NOMO-1 treated with dmso at 0.1 percent for 144 hours (cell line): ENCODE measurements around the gene GAMT.
A peak's percentile ranks its signal among the peaks of the same experiment; 100 is the strongest.

Experiments used
- DNase-seq: peaks from one replicate; lab custom pipeline; 2025; ENCODE audit not compliant: unreplicated experiment; lab: John Stamatoyannopoulos, UW

Gene GAMT

DNA sequence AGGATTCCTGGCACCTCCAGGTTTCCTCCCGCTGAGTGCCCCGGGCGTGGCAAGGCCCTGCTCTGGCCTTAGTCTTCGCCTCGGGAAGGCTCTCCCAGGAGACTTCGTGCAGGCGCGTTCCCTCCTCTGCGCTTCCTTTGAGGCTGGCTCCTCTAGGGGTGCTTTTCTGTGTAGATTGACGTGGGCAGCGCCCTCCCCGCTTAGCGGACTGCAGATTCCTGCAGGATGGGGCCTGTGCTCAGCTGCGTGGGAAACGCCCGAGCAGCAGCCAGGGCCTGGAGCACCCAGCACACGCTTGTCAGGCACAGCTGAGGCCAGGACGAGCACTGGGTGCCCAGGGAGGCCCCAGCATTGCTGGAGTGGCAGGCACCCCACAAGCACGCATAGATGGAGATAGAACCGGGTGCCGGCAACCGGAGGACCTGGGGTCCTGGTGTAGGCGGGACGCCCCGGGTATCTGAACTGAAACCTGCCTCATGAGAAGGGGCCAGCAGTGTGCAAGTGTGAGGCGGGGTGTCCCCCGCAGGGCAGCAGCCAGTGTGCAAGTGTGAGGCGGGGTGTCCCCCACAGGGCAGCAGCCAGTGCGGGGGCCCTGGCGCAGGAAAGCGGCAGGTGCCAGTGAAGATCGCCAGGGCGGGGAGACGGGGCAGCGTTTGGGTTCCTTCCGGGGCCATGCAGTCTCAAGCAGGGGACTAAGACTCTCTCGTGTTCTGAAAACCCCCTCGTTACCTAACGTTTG, 14.2 kb downstream of the GAMT start:
- DNase-seq: no peak

DNA sequence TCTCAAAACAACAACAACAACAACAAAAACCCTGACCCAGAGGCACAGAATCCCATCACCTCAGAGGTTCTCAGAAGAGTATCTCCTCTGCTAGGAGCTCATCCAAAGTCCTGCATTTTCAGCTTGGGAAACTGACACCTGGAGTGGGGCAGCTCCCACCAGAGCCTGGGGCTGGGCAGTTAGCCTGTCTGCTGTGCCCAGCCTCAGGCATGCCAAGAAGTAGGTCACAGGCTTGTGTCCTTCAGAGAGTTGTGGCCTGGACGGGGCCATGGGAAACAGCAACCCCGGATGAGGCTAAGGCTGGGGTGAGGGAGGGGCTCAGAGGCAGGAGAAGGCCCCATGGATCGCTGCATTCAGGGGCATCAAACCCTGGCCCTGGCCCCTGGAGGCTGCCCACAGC, 15.5 kb downstream of the GAMT start:
- no peak for DNase-seq

DNA sequence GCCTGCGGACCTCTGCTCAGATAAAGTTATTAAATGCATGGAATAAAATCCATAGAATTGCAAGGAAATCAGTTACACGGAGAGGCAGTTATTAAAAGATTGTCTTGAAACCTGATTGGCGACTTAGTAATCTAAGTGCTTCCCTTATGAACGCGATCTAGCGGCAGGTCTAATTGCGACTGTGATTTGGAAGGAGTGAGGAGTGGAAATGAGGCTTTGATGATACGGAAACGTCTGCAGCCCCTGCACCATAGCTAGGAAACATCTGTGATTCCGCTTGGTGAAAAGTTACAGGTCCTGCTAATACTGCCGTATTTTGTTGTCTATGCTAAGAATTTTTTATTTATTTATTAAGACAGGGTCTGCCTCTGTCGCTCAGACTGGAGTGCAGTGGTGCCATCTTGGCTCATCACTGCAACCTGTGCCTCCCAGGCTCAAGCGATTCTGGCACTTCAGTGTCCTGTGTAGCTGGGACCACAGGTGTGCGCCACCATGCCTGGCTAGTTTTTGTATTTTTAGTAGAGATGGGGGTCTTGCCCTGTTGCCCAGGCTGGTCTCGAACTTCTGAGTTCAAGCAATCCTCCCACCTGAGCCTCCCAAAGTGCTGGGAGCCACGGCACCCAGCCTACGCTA, 16.7 kb downstream of the GAMT start:
- DNase-seq: no peak

DNA sequence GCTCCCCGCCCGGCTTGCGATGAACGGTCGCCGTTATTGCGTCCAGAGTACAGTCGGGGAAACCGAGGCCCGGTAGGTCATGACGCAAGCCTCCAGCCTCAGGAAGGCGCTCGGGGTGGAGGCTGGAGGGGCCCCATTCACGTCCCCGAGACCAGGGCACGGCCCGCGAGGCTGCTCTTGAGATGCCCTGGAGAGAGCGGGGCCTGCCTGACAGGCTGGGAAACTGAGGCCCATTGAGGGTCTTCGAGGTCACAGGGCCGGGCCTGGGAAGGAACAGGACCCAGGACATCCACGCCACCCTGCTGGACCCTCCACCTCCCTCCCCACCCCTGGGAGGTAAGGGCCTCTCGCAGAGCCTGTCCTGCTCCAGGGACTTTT, 17.3 kb downstream of the GAMT start:
- no peak for DNase-seq

DNA sequence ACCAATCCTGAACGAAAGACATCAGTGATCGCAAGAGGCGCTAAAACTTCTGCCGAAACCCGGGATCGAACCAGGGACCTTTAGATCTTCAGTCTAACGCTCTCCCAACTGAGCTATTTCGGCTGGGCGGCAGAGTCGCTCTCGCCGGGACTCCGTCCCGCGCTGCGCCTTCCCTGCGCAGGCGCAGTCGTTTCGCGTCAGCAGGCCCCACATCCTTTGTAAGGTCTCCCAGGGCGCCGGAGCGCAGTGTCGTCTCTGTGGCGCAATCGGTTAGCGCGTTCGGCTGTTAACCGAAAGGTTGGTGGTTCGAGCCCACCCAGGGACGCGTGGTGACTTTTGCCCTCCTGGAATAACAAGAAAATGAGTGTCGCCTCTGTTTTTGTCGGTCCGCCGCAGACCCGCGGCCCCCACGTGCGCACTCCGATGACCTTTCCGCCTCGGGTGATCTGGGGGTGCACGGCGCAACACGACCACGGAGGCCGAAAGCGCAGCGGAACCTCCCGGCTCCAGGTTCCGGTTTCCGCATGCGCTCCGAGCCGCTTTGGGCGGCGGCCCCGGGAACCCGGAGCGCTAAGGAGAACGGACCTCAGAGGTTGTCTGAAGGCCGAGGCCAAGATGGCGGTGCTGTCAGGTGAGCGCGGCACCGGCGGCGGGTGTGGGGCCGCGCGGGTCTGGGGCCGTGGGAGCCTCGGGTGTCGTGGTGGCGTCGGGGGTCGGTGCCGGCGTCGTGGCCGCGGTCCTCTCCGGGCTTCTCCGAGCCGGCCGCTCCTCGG, 17.8 kb downstream of the GAMT start, which contains the start of gene NDUFS7:
Gene NDUFS7 (plus strand): TSS at position 596 of the 773 bp plus-strand sequence. CDS start 20 bp downstream, at position 616.
- DNase-seq: peak; percentile 84

DNA sequence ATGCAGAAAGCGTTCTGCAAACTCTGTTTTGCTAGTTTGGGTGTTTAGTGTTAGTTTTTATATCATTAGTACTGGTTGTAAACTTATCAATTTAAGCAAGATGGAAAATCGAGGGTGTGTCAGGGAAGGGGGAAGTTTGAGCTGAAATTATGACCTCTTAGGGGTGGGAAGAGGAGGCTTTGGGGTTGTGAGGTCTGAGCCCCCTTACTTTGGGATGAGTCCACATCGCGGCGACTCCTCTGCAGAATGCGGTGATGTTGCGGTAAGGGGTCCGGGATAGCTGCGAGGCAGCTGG, 18.4 kb downstream of the GAMT start:
- DNase-seq: no peak

DNA sequence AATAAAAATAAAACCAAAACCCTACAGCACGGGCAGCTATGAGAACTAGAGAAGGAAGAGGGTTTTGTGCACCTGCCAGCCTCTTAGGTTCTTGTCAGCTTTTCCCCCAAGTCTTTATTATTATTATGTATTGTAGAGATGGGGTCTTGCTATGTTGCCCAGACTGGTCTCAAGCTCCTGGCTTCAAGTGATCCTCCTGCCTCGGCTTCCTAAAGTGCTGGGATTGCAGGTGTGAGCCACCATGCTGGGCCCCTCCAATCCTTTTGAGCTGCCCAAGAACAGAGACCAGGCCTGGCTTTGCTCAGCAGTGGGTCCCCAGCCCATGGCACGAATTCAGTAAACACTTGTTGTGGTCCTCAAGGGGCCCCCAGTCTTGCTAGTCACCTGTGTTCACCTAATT, 19.1 kb downstream of the GAMT start:
- no peak for DNase-seq

DNA sequence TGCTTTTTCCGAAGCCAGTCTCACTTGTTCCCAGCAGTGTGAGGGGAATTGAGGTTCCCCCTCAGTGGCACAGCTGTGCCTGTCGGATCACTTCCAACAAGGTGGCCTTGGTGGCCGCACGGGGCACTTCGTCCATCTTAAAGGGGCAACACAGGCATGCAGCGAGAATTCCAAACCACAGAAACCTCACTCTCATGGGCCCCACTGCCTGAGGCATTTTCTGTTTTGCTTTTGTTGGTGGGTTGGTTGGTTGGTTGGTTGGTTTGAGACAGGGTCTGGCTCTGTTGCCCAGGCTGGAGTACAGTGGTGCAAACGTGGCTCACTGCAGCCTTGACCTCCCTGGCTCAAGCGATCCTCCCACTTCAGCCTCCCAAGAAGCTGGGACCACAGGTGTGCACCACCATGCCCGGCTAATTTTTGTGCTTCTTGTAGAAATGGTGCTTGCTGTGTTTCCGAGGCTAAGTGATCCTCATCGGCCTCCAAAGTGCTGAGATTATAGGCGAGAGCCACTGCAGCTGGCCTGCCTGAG, 21.3 kb downstream of the GAMT start:
- no peak for DNase-seq

DNA sequence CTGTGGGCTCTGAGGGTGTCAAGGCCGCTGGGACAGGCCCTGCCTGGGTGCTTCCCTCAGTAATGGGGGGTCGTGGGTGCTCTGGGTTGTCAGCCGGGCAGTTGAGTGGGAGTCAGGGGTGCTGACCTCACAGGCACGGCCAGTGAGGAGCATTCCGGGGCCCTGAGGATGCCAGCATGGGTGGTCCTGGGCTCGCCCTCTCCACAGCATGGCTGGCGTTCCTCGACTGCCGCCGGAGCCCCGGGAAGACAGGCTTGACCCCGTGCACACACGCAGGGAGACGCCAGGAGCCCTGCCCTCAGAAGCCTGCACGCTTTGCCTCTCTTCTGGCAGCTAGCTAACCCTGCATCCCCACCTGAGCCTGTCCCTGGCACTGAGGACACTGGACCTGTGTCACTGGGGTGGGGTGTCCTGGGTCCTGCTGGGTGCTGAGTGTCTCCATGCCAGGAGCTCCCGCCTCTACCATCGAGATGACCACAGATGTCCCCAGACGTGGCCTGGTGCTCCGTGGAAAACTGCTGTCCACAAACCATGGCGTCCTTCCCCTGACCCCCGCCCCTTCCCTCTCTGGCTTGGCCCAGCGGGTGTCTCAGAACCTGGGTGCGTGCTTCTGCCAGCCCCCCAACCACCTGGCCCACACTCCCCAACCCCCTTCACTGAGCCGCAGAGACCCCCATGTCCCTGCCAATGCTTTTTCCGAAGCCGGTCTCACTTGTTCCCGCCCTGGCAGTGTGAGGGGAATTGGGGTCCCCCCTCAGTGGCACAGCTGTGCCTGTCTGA, 22.0 kb downstream of the GAMT start:
- no peak for DNase-seq

DNA sequence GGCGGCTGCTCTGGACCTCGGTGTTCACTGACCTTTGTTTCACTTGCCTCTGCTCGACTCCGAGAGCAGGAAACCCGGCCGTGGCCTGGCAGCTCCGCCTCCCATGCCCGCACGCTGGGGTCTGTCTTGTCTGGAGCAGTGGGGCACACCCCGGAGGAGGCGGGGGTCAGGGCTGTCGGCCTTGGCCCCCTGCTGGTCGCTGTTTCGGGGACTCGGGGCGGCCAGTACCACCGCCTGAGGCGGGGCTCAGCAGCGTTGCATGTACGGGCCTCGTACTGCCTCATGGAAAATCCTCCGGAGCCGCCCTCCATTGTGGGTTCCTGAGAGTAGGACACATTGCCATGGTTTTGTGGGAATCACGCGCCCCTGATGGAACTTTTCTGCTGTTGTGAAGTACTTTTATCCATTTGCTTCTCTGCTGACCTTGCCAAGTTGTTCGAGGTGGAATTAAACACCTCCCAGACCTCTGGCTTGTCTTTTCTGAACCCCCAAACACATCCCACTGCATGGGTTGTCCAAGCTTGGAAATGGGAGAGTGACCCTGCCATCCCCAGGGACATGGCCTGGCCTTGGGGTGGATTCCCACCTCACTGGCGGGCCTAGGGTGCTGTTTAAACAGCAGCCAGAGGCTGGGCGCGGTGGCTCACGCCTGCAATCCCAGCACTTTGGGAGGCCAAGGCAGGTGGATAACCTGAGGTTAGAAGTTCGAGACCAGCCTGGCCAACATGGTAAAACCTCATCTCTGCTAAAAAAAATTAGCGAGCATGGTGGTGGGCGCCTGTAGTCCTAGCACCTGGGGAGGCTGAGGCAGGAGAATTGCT, 23.2 kb downstream of the GAMT start:
- no peak for DNase-seq

DNA sequence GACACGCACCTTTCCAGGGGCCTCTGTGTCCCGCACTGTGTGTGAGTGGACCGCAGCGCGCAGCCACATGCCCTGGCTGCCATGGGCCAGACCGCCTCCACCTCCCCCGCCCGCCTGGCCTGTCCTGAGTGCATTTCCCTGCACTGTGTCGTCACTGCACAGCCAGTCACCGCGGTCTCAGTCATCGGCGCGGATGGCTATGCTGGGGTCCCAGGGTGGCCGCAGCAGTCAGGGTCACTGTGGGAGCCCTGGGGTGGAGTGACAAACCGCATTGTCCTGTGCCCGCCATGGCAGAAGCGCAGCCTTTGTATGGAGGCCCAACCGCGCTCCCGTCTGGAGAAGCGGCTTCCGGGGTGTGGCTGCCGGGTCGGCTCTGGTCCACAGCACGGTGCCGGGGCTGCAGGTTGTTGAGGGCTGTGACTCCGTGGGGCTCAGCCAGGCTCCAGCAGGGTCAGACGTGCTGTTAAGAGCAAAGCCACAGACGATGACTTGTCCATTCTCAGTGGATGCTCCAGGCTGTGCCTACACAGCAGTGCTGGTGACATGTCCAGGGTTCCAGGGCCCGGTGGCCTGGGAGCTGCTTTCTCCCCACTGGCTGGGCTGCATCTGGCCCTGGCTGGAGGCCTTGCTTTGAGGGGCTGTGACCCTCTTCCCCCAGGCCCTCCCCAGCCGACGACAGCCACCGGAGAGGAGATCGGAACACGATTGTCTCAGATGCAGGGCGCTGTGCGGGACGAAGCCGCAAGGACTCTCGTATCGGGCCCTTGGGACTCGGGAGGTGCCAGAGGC, 24.0 kb downstream of the GAMT start:
- no peak for DNase-seq

DNA sequence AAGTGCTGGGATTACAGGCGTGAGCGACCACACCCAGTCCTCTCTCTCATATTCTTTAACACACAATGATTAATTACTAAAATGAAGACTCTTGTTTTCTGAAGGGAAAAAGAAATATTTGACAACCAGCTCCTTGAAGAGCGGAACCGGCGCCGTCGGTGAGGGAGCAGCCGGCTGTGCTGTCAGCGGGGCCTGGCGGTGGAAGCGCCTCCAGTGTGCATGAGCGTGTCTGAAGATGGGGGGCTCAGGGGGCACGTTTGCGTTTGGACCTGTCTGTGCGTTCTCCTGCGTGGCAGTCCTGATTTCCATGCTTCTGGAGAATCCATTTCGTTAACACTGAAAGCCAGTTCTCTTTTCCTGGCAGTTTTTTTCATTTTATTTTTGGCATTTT, 24.9 kb downstream of the GAMT start:
- DNase-seq: no peak

DNA sequence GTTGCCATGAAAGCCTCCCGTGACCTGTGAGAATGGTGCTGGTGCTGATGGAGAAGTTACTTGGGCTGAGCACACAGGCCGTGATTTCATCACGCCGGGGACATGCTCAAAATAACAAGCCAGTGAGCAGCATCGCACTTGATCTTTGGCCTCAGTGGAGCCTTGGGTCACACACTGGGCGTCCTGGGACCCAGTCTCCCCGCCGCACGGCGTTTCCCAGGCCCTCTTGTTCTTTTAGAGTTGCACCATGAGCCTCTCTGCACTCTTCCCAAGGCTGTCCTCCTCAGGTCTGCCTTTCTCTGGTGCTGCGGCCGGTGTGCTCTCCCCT, 27.1 kb downstream of the GAMT start:
- DNase-seq: no peak

DNA sequence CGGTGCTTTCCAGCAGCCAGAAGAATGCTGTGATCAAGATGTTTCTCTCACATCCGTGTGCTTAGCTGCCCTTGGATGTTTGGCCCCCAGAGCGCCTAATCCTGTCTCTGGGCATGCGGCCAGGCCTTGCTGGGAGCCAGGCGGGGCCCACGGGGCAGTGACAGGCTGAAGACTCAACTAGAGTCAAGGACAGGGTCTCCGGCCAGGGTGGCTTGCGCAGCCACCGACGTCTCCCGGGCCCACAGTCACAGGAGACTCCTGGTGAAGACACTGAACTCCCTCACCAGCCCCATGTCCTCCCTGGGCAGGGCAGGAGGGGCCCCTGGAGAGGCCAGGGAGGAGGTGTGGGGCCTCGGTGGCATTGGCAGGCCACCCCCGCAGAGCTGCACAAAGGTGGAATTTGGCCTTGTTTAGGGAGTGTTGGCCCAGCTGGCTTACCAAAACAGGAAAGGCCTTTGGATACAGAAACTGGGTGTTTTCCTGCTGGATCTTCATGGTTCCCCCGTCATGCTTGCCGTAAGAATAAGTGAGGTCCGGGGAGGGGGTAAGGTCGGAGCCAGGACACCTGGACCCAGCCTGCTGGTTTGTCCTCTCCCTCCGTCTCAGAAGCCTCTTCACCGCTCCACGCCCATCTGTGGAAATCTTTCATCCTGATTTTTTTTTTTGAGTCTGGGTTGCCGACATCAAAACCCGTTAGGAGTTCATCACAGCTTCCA, 27.6 kb downstream of the GAMT start:
- no peak for DNase-seq

DNA sequence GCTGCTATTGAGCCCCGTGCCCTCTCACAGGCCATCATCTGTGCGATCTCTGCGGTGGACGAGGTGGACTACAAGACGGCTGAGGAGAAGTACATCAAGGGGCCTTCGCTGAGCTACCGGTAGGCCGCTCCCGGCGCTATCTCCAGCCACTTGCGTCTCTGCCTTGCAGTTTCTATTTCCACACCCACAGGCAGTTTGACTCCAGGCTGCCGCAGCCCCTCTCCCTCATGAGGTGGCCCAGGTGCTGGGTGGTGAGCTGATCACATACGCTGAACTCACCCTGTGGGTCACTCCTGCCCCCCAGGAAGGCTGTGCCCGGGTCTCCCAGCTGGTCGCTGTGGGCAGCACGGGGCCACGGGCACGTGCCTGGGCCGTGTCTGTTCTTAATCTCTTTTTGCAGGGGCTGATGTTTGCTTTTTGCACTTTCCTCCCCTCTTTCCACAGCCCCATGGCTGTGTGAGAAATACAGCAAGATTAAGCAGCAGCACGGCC, 28.3 kb downstream of the GAMT start:
- no peak for DNase-seq

DNA sequence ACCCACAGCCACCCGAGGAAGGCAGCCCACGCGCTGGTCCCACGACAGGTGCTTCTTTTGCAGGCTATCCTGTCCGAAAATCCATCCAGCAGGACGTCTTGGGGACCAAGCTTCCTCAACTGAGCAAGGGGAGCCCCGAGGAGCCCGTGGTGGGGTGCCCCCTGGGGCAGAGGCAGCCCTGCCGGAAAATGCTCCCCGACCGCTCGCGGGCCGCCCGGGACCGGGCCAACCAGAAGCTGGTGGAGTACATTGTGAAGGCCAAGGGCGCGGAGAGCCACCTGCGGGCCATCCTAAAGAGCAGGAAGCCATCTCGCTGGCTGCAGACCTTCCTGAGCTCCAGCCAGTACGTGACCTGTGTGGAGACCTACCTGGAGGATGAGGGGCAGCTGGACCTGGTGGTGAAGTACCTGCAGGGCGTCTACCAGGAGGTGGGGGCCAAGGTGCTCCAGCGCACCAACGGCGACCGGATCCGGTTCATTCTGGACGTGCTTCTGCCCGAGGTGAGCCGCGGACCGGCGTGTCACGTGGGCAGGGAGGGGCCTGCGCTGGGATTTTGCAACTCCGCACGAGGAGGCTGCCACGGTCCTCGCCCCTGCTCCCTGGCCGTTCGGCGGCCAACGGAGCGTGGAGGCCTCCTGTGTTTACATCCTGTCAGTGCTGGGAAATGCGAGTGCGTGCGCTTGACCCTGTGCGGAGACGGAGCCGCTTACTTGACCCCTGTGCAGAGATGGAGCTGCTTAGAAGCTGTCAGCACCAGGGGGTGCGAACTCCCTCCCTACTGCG, 30.6 kb downstream of the GAMT start:
- no peak for DNase-seq

DNA sequence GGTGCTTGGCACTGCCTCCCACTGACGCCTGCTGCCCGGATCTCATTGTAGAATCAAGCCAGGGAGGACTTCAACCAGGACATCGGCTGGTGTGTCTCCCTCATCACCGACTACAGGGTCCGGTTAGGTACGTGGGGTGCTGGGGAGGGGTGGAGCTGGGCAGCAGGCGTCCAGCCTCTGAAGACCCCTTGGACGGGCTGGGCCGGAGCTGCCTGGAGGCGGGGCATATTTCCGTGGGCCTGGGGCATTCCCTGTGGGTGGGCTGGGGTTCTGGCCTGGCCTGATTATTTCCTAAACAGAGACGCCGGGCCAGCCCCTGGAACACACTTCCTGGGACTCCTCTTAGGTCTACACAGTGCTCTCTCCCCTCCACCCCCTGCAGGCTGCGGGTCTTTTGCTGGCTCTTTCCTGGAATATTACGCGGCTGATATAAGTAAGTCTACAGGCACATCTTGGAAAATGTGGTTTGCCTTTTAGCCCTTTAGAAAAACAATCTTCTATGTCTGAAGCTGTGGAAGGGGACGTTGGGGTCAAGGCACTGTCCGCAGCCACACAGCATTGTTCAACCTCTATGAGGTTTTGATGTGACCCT, 32.0 kb downstream of the GAMT start:
- DNase-seq: no peak
